NCI-H69 (cell line): ENCODE data around the gene MFSD12.
A peak's percentile ranks its signal among the peaks of the same experiment; 100 is the strongest.

ENCODE experiments used
- DNase-seq: peaks from one replicate; lab custom pipeline; 2025; lab: John Stamatoyannopoulos, UW

The MFSD12 gene

GRCh38 chr19:3506384-3507340 lies 50.7 kb downstream of the MFSD12 start:
- peak; percentile 47 for DNase-seq

GRCh38 chr19:3505598-3506383 lies 51.6 kb downstream of the MFSD12 start, which contains the start of gene FZR1:
Gene FZR1, plus strand, starts transcription at chr19:3506311. Its CDS starts 16,679 bp downstream, at chr19:3522990.
- DNase-seq = peak; percentile 100

GRCh38 chr19:3504735-3505134 lies 52.7 kb downstream of the MFSD12 start:
- DNase-seq = no peak

DNA sequence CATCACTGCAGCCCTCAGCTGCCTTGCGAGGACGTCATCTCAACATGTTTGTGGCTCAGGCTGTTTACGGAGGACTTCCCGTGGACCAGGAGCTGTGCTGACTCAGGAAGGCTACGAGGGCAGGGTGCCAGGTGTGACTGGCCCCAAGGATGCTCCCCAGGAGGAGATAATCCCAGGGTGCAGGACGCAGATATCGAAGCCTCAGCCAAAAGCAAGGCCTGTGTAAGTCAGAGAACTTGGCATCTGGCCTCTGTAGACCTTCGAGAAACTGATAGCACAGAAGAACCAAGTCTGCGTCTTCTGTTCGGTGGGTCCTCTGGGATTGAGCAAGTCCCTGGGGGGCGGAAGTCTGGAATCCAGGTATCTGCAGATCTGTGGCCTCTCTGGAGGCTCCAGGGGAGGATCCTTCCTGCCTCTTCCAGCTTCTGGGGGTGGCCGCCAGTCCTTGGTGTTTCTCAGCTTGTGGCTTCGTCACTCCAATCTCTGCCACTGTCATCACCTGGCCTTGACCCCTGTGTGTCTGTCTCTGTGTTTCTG lies 54.3 kb downstream of the MFSD12 start:
- DNase-seq = no peak

DNA sequence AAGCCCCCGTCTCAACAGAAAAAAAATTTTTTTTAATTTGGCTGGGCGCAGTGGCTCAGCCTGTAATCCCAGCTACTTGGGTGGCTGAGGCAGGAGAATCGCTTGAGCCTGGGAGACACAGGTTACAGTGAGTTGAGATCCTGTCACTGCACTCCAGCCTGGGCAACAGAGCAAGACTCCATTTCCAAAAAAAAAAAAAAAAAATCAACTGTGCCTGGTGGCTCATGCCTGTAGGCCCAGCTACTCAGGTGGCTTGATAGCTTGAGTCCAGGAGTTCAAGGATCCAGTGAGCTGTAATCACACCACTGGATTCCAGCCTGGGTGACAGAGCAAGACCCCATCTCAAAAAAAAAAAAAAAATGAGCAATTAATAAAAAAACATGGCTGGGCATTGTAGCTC lies 55.6 kb downstream of the MFSD12 start:
- DNase-seq = no peak

DNA sequence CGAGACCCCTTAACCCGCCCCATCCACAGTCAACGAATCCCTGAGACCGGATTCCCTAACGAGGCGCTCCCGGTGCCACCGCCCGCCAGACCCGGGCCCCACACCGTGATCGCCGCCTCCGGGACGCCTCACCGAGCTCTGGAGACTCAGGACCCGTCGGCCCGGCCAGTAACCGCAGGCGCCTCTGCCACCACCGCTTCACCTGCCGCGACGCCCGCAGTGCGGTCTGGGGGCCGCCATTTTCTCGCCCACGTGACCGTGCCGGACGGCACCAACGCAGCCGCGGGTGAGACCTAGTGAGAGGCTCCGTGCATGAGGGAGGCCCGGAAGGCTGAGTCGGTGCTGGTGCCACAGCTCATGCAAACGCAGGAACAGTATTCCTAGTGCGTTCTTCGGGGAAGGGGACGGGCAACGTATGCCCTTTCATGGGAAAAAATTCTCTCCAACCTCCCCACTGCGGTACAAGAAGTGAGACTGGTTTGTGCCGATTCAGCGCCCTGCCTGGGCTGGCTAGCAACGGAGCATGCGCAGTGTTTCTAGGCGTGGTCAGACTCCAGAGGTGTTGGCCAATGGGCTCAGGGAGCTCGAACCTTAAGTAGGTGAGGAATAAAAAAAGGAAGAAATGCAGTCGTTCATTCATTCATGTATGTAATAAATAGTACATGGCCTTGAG lies 56.8 kb downstream of the MFSD12 start, which contains the start of gene DOHH:
DOHH (minus strand) TSS at position 246 of the 673 bp plus-strand sequence. CDS start 3,860 bp downstream, outside the sequence.
- peak; percentile 98 for DNase-seq

GRCh38 chr19:3499738-3500428 lies 57.5 kb downstream of the MFSD12 start:
- DNase-seq = no peak

DNA sequence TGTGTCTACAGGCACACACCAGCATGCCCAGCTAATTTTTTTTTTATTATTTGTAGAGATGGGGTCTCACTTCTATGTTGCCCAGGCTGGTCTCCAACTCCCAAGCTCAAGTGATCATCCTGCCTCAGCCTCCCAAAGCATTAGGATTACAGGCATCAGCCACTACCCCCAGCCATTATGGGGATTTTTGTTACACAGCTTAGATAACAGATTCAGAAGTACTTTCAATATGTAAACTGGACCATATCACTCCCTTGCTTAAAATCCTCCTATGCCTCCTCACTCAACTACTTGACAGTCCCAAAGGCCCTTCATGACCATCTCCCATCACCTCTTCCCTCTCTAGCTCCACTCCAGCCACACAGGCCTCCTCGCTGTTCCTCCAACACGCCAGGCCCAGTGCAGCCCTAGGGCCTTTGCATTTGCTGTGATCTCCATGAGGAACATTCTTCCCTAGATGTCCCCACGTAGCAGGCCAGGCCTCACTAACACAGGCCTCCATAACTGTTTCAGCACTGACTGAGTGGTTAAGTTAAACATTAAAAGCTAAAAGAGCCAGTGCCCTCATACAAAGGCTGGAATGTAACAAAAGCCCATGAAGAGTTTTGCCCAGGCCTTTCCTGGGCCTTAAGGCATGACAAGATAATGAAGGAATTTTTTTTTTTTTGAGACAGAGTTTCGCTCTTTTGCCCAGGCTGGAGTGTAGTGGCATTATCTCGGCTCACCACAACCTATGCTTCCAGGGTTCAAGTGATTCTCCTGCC lies 59.4 kb downstream of the MFSD12 start:
- no peak for DNase-seq

DNA sequence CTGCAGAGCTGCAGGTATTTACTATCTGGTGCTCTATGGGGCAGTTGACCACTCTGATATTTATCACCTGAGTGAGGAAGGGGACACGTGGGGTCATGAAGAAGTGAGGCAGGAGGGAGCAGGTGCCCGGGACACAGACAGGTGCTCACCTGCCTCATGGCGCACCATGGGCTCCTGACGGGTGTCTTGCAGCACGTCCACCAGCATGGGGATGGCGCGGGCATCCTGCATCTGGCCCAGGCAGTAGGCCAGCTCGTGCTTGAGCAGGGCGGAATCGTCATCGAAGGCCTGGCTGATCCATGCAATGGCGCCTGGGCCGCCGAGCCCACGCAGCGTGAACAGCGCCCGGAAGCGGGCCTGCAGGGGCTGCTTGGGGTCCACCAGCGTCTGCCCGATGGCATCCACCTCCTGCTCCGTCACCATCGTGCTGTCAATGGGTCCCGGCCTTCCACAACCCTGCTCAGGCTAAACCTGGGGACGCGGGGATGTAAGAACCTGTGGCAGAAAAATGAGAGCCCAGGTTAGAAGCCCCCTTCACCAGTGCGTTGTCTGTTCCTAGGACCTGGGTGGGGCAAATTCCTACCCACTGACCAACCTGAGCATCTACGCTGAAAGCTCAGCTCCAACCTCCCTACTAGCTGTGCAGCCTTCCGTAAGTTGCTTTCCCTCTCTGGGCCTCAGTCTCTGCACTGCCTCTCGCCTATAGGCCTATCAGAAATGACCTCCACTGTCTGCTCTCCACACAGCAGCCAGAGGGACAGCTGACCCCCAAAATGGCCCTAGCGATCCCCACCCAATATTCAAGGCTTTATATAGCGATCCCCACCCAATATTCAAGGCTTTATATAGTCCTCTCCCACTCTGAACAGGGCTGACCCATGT lies 60.8 kb downstream of the MFSD12 start:
- no peak for DNase-seq

- DNase-seq = no peak
Observed at GRCh38 chr19:3494559-3494958, 62.8 kb downstream of the MFSD12 start.
